Ovary (tissue), 9 donors: ENCODE results near the gene MDN1. TPM values are rescaled to one million over a fixed set of nuclear protein-coding genes. Genes with fewer than 3 reads are reported as not detected.

Source experiments
- DNase-seq, 5 donors: peaks; one replicate each; pipeline ENCODE4 v3.0.0-alpha.2; 2019 to 2020
- H3K27ac ChIP-seq, 2 donors: fragments of 200-600 bp; one replicate each; pipeline versions ENCODE4 v1.5.1 to v1.8.0; 2019 to 2022
- H3K27me3 ChIP-seq: fragments of 200-600 bp; one replicate; pipeline ENCODE4 v1.8.0; 2022
- H3K36me3 ChIP-seq: fragments of 200-600 bp; sonication (generic); one replicate; pipeline ENCODE4 v1.5.1; 2019
- H3K4me1 ChIP-seq: one replicate; pipeline ENCODE4 v1.8.1; 2013; ENCODE audit warnings: mild to moderate bottlenecking, moderate library complexity; ENCODE audit not compliant: insufficient read depth
- H3K4me3 ChIP-seq: fragments of 200-600 bp; sonication (generic); one replicate; pipeline ENCODE4 v1.5.1; 2017
- H3K9me3 ChIP-seq, 2 donors: fragments of 200-600 bp in 1 of 2; sonication (generic) in 1 of 2; one replicate each; pipeline versions ENCODE4 v1.5.1 to v1.8.1; 2013 to 2019; ENCODE audit warnings: mild to moderate bottlenecking in 1 of 2, moderate library complexity in 1 of 2
- CTCF ChIP-seq, 3 donors: fragments of 450-650 bp in 2 of 3; fragments of 200-600 bp in 1 of 3; IDR thresholded peaks; one replicate each; pipeline versions ENCODE4 v1.5.1 to v1.8.0; 2016 to 2022; ENCODE audit warnings: antibody characterized with exemption in 3 of 3, mild to moderate bottlenecking in 1 of 3
- EP300 ChIP-seq: sonication (generic); formaldehyde crosslinking; IDR thresholded peaks from one replicate; pipeline ENCODE4 v1.6.1; 2017; ENCODE audit warnings: antibody characterized with exemption
- POLR2A ChIP-seq: fragments of 450-650 bp; IDR thresholded peaks from one replicate; pipeline ENCODE4 v1.6.1; 2017; ENCODE audit warnings: antibody characterized with exemption, mild to moderate bottlenecking, moderate library complexity
- WGBS, 3 donors: extraction: QIAGEN DNeasy Blood & Tissue Kit in 1 of 3; methylation state at CpG; one replicate each; pipeline versions ENCODE4 v1.1.5 to v1.1.7; 2013 to 2017; 5-methylcytosine and 5-hydroxymethylcytosine counted together
- intact Hi-C, 4 donors: fragments of 100-400 bp; cut with DNase I; formaldehyde crosslinking; loops; one replicate each; pipeline versions ENCODE4 v1.11.0 to v1.15.1; 2022 to 2023
- polyA plus RNA-seq, 2 donors: library from polyadenylated mRNA; stranded (reverse); fragments of 200-250 nt in 1 of 2; fragments of 350-450 nt in 1 of 2; fragmentation: Illumina TruSeq in 1 of 2; extraction: RNeasy Lipid Tissue Mini Kit (QIAGEN cat#74804) in 1 of 2; gene quantifications; one replicate each; pipeline ENCODE4 v1.2.3, GENCODE V29; 2013 to 2014
- small RNA-seq: library from RNA; depleted of rRNA; stranded (forward); fragments of <200 nt; gene quantifications from one replicate; pipeline ENCODE3, GENCODE V24; 2016
- total RNA-seq, 7 donors: library from RNA; depleted of rRNA in 2 of 7; stranded (reverse); fragments of >200 nt in 2 of 7; fragmentation: NEBNext Ultra II Directional in 3 of 7; extraction: Animal tissue kit (Norgen Biotek cat#: 25700) in 3 of 7; gene quantifications; one replicate each; pipeline versions ENCODE4 v1.1.0 to v1.2.4, GENCODE V29; 2016 to 2023
- donor health status: DM: no; HTN: no; CAD: no; lungs with moderate emphysema.
- donor health status: DM: no; HTN: no; CAD: no.
- donor health status: Bipolar disorder and iron deficiency.
- donor health status: DM: yes; HTN: yes; CAD: no.
- donor health status: DM: no; HTN: no; CAD: no.
- donor health status: DM: yes; HTN: yes; CAD: no.

MDN1 gene
- total and polyA plus RNA-seq, 9 donors, result 11.9 to 51.5 (median 32.3) TPM

- Histone ChIP-seq H3K27ac (no peak overlapping the region), H3K9me3 (no peaks in the 10 kb centered on the region), H3K27me3 (no peaks in the 10 kb centered on the region), H3K36me3 (no peaks in the 10 kb centered on the region), H3K4me3 (no peak overlapping the region), H3K4me1 (no peaks in the 10 kb centered on the region)
- intact Hi-C loops, result no loop called here
- DNase-seq, result no peak
- WGBS, 3 donors, result 94 to 97% (median 94%) methylated on average over 2 of the region's 2 CpGs
- TF ChIP-seq POLR2A (no peak), CTCF (IDR thresholded peaks at IDR 0.05) (no peak), EP300 (no peak)
Measured at GRCh38 chr6:89596056-89596455, 223.5 kb downstream of the MDN1 start.

Small RNA genes lying within 50 kb of the gene (small RNA-seq; reads per million reads assigned to genes)
- gene DNAJC19P6 (not detected), gene RF00019 (not detected)

Other genes with a start within 250 kb of the MDN1 start
- 10 to 100 TPM; 11.8 to 44.0 (median 27.5) TPM for gene LYRM2, start 181.0 kb downstream of the MDN1 start, total RNA-seq
- 10 to 100 TPM; 20.0 to 26.2 TPM for gene LYRM2, start 181.0 kb downstream of the MDN1 start, polyA plus RNA-seq
- gene CASP8AP2, start 10.1 kb upstream of the MDN1 start, total RNA-seq, result 10 to 100 TPM in 6 of 7 donors, 1 to 10 TPM in 1; 9.0 to 18.1 (median 16.2) TPM
- 1 to 10 TPM; 5.2 to 7.7 TPM for gene CASP8AP2, start 10.1 kb upstream of the MDN1 start, polyA plus RNA-seq
- not detected for gene GJA10, start 74.7 kb upstream of the MDN1 start, total RNA-seq
- gene GJA10, start 74.7 kb upstream of the MDN1 start, polyA plus RNA-seq, result not detected